ENCODE data around the gene CBX4. TPM values are rescaled to one million over a fixed set of nuclear protein-coding genes. Genes with fewer than 3 reads are reported as not detected.

Gene CBX4
- polyA plus RNA-seq, 1 donor from 2014 or later: 31.9 TPM

DNA sequence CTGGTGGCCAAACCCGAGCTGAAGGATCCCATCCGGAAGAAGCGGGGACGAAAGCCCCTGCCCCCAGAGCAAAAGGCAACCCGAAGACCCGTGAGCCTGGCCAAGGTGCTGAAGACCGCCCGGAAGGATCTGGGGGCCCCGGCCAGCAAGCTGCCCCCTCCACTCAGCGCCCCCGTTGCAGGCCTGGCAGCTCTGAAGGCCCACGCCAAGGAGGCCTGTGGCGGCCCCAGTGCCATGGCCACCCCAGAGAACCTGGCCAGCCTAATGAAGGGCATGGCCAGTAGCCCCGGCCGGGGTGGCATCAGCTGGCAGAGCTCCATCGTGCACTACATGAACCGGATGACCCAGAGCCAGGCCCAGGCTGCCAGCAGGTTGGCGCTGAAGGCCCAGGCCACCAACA, 55.3 kb downstream of the CBX4 start:
- Histone ChIP-seq H3K27me3 (ENCODE audit: insufficient read depth, low read depth, low read length) (peaks cover 2% of the 10 kb centered on the region), H3K79me2 (replicated peaks; ENCODE audit: insufficient read depth, low read length) (peaks cover 21% of the 10 kb centered on the region), H3K27ac (ENCODE audit: low read length) (no peak overlapping the region), H4K20me1 (ENCODE audit: insufficient read depth) (no peaks in the 10 kb centered on the region), H3K36me3 (ENCODE audit: insufficient read depth, low read length) (no peaks in the 10 kb centered on the region), H3F3A (ENCODE audit: insufficient read depth, low read length, poor library complexity, severe bottlenecking) (peaks cover 2% of the 10 kb centered on the region), H3K4me2 (ENCODE audit: low read length) (no peak overlapping the region), H2AFZ (ENCODE audit: low read depth, low read length) (no peak overlapping the region), H3K9ac (ENCODE audit: low read length) (no peak overlapping the region), H3K9me3 (ENCODE audit: low read length) (no peaks in the 10 kb centered on the region), H3K9me2 (ENCODE audit: insufficient read depth, low read length) (no peaks in the 10 kb centered on the region), H3K4me3 (ENCODE audit: low read length) (no peak overlapping the region)
- TF ChIP-seq RAD21 (conservative IDR thresholded peaks at IDR 0.05): no peak
- TF ChIP-seq, protein P1, sequence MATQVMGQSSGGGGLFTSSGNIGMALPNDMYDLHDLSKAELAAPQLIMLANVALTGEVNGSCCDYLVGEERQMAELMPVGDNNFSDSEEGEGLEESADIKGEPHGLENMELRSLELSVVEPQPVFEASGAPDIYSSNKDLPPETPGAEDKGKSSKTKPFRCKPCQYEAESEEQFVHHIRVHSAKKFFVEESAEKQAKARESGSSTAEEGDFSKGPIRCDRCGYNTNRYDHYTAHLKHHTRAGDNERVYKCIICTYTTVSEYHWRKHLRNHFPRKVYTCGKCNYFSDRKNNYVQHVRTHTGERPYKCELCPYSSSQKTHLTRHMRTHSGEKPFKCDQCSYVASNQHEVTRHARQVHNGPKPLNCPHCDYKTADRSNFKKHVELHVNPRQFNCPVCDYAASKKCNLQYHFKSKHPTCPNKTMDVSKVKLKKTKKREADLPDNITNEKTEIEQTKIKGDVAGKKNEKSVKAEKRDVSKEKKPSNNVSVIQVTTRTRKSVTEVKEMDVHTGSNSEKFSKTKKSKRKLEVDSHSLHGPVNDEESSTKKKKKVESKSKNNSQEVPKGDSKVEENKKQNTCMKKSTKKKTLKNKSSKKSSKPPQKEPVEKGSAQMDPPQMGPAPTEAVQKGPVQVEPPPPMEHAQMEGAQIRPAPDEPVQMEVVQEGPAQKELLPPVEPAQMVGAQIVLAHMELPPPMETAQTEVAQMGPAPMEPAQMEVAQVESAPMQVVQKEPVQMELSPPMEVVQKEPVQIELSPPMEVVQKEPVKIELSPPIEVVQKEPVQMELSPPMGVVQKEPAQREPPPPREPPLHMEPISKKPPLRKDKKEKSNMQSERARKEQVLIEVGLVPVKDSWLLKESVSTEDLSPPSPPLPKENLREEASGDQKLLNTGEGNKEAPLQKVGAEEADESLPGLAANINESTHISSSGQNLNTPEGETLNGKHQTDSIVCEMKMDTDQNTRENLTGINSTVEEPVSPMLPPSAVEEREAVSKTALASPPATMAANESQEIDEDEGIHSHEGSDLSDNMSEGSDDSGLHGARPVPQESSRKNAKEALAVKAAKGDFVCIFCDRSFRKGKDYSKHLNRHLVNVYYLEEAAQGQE (IDR thresholded peaks at IDR 0.05; ENCODE audit: borderline replicate concordance): no peak

Other genes starting within 250 kb of the CBX4 start
- 6.6 and 8.6 TPM in 2 replicates for gene RBFOX3, start 228.4 kb downstream of the CBX4 start, polyA plus RNA-seq
- not detected in 2 replicates for gene ENPP7, start 108.5 kb downstream of the CBX4 start, polyA plus RNA-seq
- gene CBX2, start 61.3 kb downstream of the CBX4 start, polyA plus RNA-seq: 15.9 and 16.9 TPM in 2 replicates
- gene CBX8, start 42.4 kb downstream of the CBX4 start, polyA plus RNA-seq: 15.4 and 27.6 TPM in 2 replicates
- 19.8 and 29.5 TPM in 2 replicates for gene TBC1D16, start 196.4 kb upstream of the CBX4 start, polyA plus RNA-seq
- 5.5 and 15.0 TPM in 2 replicates for gene CCDC40, start 197.2 kb upstream of the CBX4 start, polyA plus RNA-seq